COR-L47 (cell line): ENCODE measurements around the gene CTIF.
"Not testable (repeated sequence)": the region's sequence is repeated elsewhere in the genome, so short reads cannot be mapped to it uniquely, and the experiment has no call there.

Experiments
- DNase-seq: peaks from one replicate; lab custom pipeline; 2025; lab: John Stamatoyannopoulos, UW

CTIF gene

GRCh38 chr18:48538531-48539405, at the start of gene CTIF:
TSS of gene CTIF (plus strand) at chr18:48539031. CDS start at chr18:48619566, 80,535 bp downstream.
- peak; percentile 98 for DNase-seq

GRCh38 chr18:48490641-48491293, 48.1 kb upstream of the CTIF start:
- DNase-seq = no peak

- DNase-seq = no peak
Measured at GRCh38 chr18:48492880-48493279, 46.0 kb upstream of the CTIF start.

- no peak for DNase-seq
Measured at GRCh38 chr18:48493434-48494230, 45.2 kb upstream of the CTIF start.

- no peak for DNase-seq
Measured at GRCh38 chr18:48497863-48498262, 41.0 kb upstream of the CTIF start.

GRCh38 chr18:48500517-48500916, 38.3 kb upstream of the CTIF start:
- DNase-seq = no peak

GRCh38 chr18:48502906-48503305, 35.9 kb upstream of the CTIF start:
- DNase-seq = no peak

GRCh38 chr18:48504819-48505218, 34.0 kb upstream of the CTIF start:
- DNase-seq = no peak

- DNase-seq = not testable (repeated sequence)
Measured at GRCh38 chr18:48506983-48507568, 31.8 kb upstream of the CTIF start.

- DNase-seq = not testable (repeated sequence)
Measured at GRCh38 chr18:48512498-48512897, 26.3 kb upstream of the CTIF start.

GRCh38 chr18:48514786-48515185, 24.0 kb upstream of the CTIF start:
- peak; percentile 96 for DNase-seq

- no peak for DNase-seq
Measured at GRCh38 chr18:48517048-48517447, 21.8 kb upstream of the CTIF start.

GRCh38 chr18:48519431-48520100, 19.3 kb upstream of the CTIF start:
- no peak for DNase-seq

- DNase-seq = no peak
Measured at GRCh38 chr18:48521723-48522122, 17.1 kb upstream of the CTIF start.

GRCh38 chr18:48525671-48526070, 13.2 kb upstream of the CTIF start:
- no peak for DNase-seq

- DNase-seq = no peak
Measured at GRCh38 chr18:48527461-48527860, 11.4 kb upstream of the CTIF start.

GRCh38 chr18:48528861-48529260, 10.0 kb upstream of the CTIF start:
- DNase-seq = no peak

- no peak for DNase-seq
Measured at GRCh38 chr18:48529796-48530195, 9.0 kb upstream of the CTIF start.

- DNase-seq = no peak
Measured at GRCh38 chr18:48530399-48531081, 8.3 kb upstream of the CTIF start.

- no peak for DNase-seq
Measured at GRCh38 chr18:48531082-48531403, 7.8 kb upstream of the CTIF start.

GRCh38 chr18:48531908-48532307, 6.9 kb upstream of the CTIF start:
- DNase-seq = no peak
